Hindlimb muscle (tissue), 1 donor: Measurements from ENCODE around the gene USP17L30. TPM values are rescaled to one million over a fixed set of nuclear protein-coding genes. Genes with fewer than 3 reads are reported as not detected.
"Not testable (repeated sequence)": the region's sequence is repeated elsewhere in the genome, so short reads cannot be mapped to it uniquely, and the experiment has no call there.

Source experiments
- DNase-seq: peaks from one replicate; pipeline ENCODE4 v3.0.0-alpha.2; 2013
- polyA plus RNA-seq: library from polyadenylated mRNA; unstranded; fragments of 120-200 nt; gene quantifications from one replicate; pipeline ENCODE4 v1.2.1, GENCODE V29; 2013; ENCODE audit not compliant: insufficient read length

Gene USP17L30, protein sequence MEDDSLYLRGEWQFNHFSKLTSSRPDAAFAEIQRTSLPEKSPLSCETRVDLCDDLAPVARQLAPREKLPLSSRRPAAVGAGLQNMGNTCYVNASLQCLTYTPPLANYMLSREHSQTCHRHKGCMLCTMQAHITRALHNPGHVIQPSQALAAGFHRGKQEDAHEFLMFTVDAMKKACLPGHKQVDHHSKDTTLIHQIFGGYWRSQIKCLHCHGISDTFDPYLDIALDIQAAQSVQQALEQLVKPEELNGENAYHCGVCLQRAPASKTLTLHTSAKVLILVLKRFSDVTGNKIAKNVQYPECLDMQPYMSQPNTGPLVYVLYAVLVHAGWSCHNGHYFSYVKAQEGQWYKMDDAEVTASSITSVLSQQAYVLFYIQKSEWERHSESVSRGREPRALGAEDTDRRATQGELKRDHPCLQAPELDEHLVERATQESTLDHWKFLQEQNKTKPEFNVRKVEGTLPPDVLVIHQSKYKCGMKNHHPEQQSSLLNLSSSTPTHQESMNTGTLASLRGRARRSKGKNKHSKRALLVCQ
- polyA plus RNA-seq, result not detected

DNA sequence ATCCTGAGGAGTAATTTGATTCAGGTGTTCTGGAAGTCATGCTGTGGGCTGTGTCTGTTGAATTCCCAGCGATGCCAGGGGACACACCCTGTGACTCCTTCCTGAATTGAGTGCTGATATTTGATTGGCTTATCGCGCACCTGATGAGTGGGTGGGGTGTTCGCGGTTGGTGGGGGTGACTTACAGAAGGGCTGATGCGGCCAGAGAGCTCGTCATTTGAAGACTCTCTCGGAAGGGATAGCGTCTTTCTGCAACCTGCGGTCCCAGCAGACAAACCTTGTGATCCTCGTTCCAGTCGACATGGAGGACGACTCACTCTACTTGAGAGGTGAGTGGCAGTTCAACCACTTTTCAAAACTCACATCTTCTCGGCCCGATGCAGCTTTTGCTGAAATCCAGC lies at the start of gene USP17L30:
TSS of gene USP17L30 (plus strand) at position 301 of the 400 bp plus-strand sequence. CDS start at position 301, 0 bp downstream.
- DNase-seq, result not testable (repeated sequence)

DNA sequence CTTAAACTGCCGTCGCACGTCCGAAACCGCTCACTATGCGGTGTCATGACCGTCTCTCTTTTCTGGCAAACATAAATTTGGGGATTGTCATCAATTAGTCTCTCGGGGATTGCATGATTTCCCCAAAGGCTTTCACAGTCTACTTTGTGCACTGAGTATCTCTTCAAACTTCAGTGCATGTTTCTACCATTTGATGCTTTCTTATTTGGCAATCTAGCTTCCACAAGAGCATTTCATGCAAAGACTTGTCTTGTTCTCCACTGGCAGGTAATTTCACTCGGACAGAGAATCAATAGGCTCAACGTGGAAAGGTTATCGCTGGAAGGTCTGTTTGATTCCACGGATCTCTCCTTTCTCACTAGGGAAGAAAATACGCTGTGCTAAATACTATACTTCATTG lies 38.7 kb upstream of the USP17L30 start:
- not testable (repeated sequence) for DNase-seq

DNA sequence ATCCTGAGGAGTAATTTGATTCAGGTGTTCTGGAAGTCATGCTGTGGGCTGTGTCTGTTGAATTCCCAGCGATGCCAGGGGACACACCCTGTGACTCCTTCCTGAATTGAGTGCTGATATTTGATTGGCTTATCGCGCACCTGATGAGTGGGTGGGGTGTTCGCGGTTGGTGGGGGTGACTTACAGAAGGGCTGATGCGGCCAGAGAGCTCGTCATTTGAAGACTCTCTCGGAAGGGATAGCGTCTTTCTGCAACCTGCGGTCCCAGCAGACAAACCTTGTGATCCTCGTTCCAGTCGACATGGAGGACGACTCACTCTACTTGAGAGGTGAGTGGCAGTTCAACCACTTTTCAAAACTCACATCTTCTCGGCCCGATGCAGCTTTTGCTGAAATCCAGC lies 38.1 kb upstream of the USP17L30 start, which contains the start of gene USP17L24:
TSS of gene USP17L24 (plus strand) at position 301 of the 400 bp plus-strand sequence. CDS start at position 301, 0 bp downstream.
- DNase-seq, result not testable (repeated sequence)

DNA sequence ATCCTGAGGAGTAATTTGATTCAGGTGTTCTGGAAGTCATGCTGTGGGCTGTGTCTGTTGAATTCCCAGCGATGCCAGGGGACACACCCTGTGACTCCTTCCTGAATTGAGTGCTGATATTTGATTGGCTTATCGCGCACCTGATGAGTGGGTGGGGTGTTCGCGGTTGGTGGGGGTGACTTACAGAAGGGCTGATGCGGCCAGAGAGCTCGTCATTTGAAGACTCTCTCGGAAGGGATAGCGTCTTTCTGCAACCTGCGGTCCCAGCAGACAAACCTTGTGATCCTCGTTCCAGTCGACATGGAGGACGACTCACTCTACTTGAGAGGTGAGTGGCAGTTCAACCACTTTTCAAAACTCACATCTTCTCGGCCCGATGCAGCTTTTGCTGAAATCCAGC lies 33.3 kb upstream of the USP17L30 start, which contains the start of gene USP17L25:
TSS of gene USP17L25 (plus strand) at position 301 of the 400 bp plus-strand sequence. CDS start at position 301, 0 bp downstream.
- not testable (repeated sequence) for DNase-seq

DNA sequence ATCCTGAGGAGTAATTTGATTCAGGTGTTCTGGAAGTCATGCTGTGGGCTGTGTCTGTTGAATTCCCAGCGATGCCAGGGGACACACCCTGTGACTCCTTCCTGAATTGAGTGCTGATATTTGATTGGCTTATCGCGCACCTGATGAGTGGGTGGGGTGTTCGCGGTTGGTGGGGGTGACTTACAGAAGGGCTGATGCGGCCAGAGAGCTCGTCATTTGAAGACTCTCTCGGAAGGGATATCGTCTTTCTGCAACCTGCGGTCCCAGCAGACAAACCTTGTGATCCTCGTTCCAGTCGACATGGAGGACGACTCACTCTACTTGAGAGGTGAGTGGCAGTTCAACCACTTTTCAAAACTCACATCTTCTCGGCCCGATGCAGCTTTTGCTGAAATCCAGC lies 28.6 kb upstream of the USP17L30 start, which contains the start of gene USP17L26:
TSS of gene USP17L26 (plus strand) at position 301 of the 400 bp plus-strand sequence. CDS start at position 301, 0 bp downstream.
- not testable (repeated sequence) for DNase-seq

DNA sequence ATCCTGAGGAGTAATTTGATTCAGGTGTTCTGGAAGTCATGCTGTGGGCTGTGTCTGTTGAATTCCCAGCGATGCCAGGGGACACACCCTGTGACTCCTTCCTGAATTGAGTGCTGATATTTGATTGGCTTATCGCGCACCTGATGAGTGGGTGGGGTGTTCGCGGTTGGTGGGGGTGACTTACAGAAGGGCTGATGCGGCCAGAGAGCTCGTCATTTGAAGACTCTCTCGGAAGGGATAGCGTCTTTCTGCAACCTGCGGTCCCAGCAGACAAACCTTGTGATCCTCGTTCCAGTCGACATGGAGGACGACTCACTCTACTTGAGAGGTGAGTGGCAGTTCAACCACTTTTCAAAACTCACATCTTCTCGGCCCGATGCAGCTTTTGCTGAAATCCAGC lies 23.8 kb upstream of the USP17L30 start, which contains the start of gene USP17L5:
TSS of gene USP17L5 (plus strand) at position 301 of the 400 bp plus-strand sequence. CDS start at position 301, 0 bp downstream.
- not testable (repeated sequence) for DNase-seq

DNA sequence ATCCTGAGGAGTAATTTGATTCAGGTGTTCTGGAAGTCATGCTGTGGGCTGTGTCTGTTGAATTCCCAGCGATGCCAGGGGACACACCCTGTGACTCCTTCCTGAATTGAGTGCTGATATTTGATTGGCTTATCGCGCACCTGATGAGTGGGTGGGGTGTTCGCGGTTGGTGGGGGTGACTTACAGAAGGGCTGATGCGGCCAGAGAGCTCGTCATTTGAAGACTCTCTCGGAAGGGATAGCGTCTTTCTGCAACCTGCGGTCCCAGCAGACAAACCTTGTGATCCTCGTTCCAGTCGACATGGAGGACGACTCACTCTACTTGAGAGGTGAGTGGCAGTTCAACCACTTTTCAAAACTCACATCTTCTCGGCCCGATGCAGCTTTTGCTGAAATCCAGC lies 19.1 kb upstream of the USP17L30 start, which contains the start of gene USP17L27:
TSS of gene USP17L27 (plus strand) at position 301 of the 400 bp plus-strand sequence. CDS start at position 301, 0 bp downstream.
- not testable (repeated sequence) for DNase-seq

DNA sequence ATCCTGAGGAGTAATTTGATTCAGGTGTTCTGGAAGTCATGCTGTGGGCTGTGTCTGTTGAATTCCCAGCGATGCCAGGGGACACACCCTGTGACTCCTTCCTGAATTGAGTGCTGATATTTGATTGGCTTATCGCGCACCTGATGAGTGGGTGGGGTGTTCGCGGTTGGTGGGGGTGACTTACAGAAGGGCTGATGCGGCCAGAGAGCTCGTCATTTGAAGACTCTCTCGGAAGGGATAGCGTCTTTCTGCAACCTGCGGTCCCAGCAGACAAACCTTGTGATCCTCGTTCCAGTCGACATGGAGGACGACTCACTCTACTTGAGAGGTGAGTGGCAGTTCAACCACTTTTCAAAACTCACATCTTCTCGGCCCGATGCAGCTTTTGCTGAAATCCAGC lies 14.3 kb upstream of the USP17L30 start, which contains the start of gene USP17L28:
TSS of gene USP17L28 (plus strand) at position 301 of the 400 bp plus-strand sequence. CDS start at position 301, 0 bp downstream.
- not testable (repeated sequence) for DNase-seq

DNA sequence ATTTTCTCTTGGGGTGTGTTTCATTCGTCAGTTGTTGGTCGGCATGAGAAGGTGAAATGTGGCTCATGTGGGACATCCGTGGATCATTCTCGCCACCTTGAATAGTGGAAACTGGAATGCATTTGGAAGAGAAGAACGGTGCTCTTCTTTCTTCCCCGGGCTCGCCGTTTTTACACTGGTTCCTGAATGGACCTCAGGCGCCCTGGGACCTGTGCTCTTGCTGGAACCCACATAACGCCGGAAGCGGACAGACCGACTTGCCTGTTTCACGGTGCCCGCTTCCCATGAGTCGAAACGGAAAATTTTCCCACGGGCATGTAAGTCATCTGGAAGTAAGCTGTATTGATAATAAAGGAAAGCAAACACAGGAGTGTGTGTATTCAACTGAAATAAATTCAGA lies 12.1 kb upstream of the USP17L30 start:
- not testable (repeated sequence) for DNase-seq

DNA sequence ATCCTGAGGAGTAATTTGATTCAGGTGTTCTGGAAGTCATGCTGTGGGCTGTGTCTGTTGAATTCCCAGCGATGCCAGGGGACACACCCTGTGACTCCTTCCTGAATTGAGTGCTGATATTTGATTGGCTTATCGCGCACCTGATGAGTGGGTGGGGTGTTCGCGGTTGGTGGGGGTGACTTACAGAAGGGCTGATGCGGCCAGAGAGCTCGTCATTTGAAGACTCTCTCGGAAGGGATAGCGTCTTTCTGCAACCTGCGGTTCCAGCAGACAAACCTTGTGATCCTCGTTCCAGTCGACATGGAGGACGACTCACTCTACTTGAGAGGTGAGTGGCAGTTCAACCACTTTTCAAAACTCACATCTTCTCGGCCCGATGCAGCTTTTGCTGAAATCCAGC lies 9.6 kb upstream of the USP17L30 start, which contains the start of gene USP17L29:
TSS of gene USP17L29 (plus strand) at position 301 of the 400 bp plus-strand sequence. CDS start at position 301, 0 bp downstream.
- DNase-seq, result not testable (repeated sequence)

DNA sequence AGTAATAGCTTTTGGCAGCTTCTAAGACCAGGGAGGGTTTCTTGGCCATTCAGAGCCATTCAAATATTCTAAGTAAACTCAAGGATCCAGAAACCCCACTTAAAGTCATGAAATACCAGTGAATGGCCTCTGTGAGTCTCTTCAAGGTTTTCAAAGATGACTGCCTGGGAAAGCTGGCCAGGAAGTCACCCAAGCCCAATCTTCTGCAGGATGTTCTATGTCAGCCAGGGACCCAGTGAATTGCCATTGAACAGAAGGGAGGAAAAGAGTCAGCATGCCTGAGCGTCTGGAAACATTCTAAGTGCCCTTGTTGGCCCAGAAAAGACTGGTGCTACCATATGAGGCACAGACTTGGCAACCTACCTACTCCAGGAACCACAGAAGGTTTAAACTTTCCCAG lies 17.0 kb downstream of the USP17L30 start:
- DNase-seq, result not testable (repeated sequence)

DNA sequence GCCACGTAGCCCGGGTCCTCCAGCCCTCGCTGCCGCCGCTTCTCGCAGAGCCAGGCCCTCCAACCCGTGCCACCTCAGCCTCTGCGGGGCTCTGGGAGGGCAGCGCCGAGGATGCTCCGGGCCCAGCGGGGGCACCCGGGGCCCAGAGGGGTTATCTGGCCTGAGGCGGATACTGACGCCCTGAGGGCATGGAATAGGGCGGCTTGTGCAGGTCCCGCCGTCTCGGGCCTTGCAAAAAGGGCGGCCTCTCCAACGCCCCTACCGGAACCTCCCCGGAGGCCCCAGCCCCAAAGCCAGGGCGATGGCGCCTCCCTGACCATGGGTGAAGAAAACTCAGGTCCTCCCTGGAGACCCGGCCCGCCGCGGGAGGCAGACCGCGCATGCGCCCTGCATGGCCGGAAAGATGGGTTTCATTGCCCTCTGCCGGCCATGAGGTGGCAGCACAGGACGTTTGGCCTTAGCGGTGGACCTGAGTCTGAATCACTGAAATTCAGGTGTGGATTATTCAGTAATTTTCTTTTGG lies 18.1 kb downstream of the USP17L30 start:
- not testable (repeated sequence) for DNase-seq

DNA sequence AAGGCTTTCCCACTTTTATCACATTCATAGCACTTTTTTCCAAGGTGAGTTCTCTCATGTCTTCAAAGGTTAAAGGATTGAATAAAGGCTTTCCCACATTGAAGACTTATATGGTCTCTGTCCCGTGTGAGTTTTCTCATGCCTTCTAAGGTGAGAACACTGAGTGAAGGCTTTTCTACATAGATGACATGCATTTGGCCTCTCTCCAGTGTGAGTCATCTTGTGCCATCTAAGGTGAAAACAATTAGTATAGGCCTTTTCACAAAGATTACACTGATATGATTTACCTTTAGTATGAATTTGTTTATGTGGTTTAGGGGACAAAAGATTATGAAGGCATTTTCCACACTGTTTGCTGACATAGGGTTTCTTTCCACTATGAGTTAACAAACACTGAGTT lies 21.2 kb downstream of the USP17L30 start:
- DNase-seq, result no peak

DNA sequence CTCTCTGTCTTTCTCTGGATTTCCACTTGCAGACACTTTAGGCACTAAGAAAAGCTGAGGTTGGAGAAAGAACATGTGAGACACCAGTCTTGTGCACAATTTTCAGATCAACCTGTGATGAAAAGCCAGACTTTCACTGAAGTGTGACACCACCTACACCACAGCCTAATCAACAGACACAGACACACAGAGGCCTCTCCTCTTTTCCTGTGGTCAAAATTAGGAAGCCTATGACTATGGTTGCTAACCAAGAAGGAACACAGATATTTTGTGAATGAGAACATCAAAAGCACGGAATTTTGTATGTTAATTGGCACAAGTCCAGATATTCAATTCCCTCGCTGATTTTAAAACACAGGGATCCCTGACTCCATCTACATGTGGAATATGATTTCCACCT lies 26.1 kb downstream of the USP17L30 start:
- not testable (repeated sequence) for DNase-seq

DNA sequence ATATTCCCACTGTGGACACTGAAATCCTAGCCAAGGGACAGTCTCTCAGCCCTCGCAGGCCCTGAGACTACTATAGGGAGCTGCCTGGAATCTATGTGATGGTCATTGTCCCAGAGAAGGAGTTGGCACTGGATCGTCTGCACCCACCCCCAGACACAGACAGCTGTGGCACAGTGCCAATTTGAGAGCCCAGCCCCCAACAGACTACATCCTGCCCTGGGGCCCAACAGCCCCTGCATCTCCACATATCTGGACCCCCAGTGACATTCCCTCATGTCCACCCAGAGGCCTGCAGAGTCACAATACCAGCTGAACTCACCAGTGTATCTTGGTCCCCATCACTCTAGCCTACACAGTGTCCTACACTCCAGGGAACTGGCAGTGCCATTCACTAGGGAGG lies 42.8 kb downstream of the USP17L30 start:
- DNase-seq, result not testable (repeated sequence)

DNA sequence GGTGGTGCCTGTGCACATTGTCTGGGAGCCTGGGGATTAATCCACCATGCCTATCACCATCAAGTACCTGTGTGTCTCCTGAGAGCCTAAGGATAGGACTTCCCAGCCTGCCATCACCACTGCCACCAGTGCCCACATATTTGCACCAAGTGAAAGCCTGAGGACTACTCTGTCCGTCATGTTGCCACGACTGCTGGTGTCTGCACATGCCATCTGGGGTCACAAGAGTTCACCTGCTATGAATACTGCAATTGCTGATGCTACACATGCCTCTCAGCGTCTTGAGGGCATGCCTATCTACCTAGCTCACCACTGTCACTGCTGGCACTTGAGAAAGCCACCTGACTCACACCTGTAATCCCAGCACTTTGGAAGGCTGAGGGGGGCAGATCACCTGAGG lies 43.6 kb downstream of the USP17L30 start:
- not testable (repeated sequence) for DNase-seq

DNA sequence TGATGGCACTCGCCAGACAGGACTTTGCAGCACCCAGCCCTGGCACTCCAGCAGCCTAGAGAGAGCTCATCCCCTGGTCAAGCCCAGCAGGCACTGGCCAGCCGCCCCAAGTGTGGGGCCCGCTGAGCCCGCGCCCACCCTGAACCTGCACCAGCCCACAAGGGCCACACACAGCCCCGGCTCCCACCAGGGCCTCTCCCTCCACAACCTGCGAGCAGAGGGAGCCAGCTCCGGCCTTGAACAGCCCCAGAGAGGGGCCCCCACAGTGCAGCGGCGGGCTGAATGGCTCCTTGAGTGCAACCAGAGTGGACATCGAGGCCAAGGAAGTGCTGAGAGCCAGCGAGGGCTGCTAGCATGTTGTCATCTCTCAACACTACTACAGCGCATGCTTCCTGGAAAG lies 46.9 kb downstream of the USP17L30 start:
- no peak for DNase-seq

Other genes with a start within 250 kb of the USP17L30 start
- 0.08 TPM for gene FAM90A26, start 192.7 kb upstream of the USP17L30 start, polyA plus RNA-seq
- gene USP17L10, start 152.5 kb upstream of the USP17L30 start, polyA plus RNA-seq, result not detected
- gene USP17L11, start 147.7 kb upstream of the USP17L30 start, polyA plus RNA-seq, result not detected
- not detected for gene USP17L12, start 143.0 kb upstream of the USP17L30 start, polyA plus RNA-seq
- not detected for gene USP17L13, start 138.2 kb upstream of the USP17L30 start, polyA plus RNA-seq
- gene USP17L15, start 128.7 kb upstream of the USP17L30 start, polyA plus RNA-seq, result not detected
- not detected for gene USP17L17, start 119.2 kb upstream of the USP17L30 start, polyA plus RNA-seq
- not detected for gene USP17L18, start 114.5 kb upstream of the USP17L30 start, polyA plus RNA-seq
- gene USP17L19, start 109.8 kb upstream of the USP17L30 start, polyA plus RNA-seq, result not detected
- gene USP17L20, start 105.0 kb upstream of the USP17L30 start, polyA plus RNA-seq, result not detected
- not detected for gene USP17L21, start 100.3 kb upstream of the USP17L30 start, polyA plus RNA-seq
- not detected for gene USP17L22, start 95.5 kb upstream of the USP17L30 start, polyA plus RNA-seq
- not detected for gene USP17L24, start 38.0 kb upstream of the USP17L30 start, polyA plus RNA-seq
- not detected for gene USP17L25, start 33.2 kb upstream of the USP17L30 start, polyA plus RNA-seq
- gene USP17L26, start 28.5 kb upstream of the USP17L30 start, polyA plus RNA-seq, result not detected
- not detected for gene USP17L5, start 23.7 kb upstream of the USP17L30 start, polyA plus RNA-seq
- not detected for gene USP17L27, start 19.0 kb upstream of the USP17L30 start, polyA plus RNA-seq
- gene USP17L28, start 14.2 kb upstream of the USP17L30 start, polyA plus RNA-seq, result not detected
- gene USP17L29, start 9.5 kb upstream of the USP17L30 start, polyA plus RNA-seq, result not detected
- gene DEFB131A, start 81.3 kb downstream of the USP17L30 start, polyA plus RNA-seq, result not detected